HUES6 (cell line): ENCODE results near the gene ABCG5.

ENCODE experiments used
- H3K27ac ChIP-seq: 2 replicates; pipeline ENCODE4 v1.7.0; 2013; ENCODE audit warnings: low read depth, mild to moderate bottlenecking, low read length, inconsistent platforms
- H3K27me3 ChIP-seq: 2 replicates; pipeline ENCODE4 v1.6.1; 2013; ENCODE audit warnings: low read length; ENCODE audit not compliant: control insufficient read depth, insufficient read depth
- H3K36me3 ChIP-seq: 2 replicates; pipeline ENCODE4 v1.6.1; 2013; ENCODE audit warnings: low read length; ENCODE audit not compliant: control insufficient read depth, insufficient read depth
- H3K4me1 ChIP-seq: 2 replicates; pipeline ENCODE4 v1.6.1; 2013; ENCODE audit warnings: low read length; ENCODE audit not compliant: control insufficient read depth, insufficient read depth
- H3K4me3 ChIP-seq: 2 replicates; pipeline ENCODE4 v1.5.1; 2013; ENCODE audit warnings: low read depth, low read length
- H3K9ac ChIP-seq: one replicate; pipeline ENCODE4 v1.6.1; 2013; ENCODE audit warnings: mild to moderate bottlenecking, low read length
- H3K9me3 ChIP-seq: 2 replicates; pipeline ENCODE4 v1.6.1; 2013; ENCODE audit warnings: low read depth, low read length; ENCODE audit not compliant: control insufficient read depth, insufficient read depth

ABCG5 gene

DNA sequence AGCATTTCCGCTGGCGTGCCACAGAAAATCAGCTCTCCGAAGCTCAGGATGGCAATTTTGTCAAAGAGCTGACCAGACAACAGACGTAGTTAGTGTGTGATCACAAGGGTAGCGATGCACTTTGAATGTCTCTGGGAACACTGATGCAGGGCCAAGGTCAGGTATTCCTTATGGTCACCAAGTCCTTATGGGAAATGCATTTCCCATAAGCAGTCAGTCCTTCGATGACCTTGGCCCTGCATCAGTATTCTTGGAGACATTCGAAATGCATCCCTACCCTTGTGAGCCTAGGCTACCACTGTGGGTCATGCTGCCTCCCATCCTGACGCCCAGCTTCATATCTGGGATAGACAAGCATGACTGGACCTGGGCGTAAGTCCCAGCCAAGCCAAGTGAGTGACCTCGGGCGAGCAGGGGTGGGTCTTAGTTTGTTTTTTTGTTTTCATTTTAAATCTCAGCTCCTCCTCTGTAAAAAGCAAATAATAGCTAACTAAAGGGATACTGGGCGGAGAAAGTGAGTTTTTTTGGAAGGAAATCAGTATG, 13.6 kb downstream of the ABCG5 start:
- Histone ChIP-seq H3K9ac (no peak overlapping the region), H3K36me3 (no peaks in the 10 kb centered on the region), H3K27ac (no peak overlapping the region), H3K27me3 (peaks cover 7% of the 10 kb centered on the region), H3K4me1 (no peaks in the 10 kb centered on the region), H3K9me3 (no peaks in the 10 kb centered on the region), H3K4me3 (no peak overlapping the region)

DNA sequence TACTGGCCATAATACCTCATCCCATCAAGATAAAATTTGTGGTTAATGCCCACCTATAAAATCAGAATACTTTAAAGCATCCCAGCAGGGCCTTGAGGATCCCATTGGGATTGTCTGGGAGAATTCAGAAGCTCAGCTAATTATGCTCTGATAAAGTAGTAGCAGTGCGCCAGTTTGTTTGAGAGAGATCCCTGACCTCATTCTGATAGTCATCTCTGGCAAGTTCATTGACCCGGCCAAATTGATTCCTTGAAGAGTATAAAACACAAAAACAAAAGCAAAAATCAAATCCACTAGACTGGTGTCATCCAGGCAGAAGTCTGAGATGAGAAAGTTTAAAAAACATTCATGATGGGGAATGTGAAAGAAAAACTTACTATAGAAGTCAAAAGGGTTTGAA, 14.1 kb downstream of the ABCG5 start:
- no peak overlapping the region for H3K4me3 ChIP-seq
- no peaks in the 10 kb centered on the region for H3K36me3 ChIP-seq
- H3K27me3 ChIP-seq = peaks cover 2% of the 10 kb centered on the region
- no peaks in the 10 kb centered on the region for H3K4me1 ChIP-seq
- no peaks in the 10 kb centered on the region for H3K9me3 ChIP-seq
- no peak overlapping the region for H3K27ac ChIP-seq
- H3K9ac ChIP-seq = no peak overlapping the region

- Histone ChIP-seq H3K27ac (no peak overlapping the region), H3K9ac (no peak overlapping the region), H3K4me3 (no peak overlapping the region), H3K9me3 (no peaks in the 10 kb centered on the region), H3K4me1 (no peaks in the 10 kb centered on the region), H3K27me3 (no peaks in the 10 kb centered on the region), H3K36me3 (no peaks in the 10 kb centered on the region)
Observed at GRCh38 chr2:43823751-43824150, 14.9 kb downstream of the ABCG5 start.

DNA sequence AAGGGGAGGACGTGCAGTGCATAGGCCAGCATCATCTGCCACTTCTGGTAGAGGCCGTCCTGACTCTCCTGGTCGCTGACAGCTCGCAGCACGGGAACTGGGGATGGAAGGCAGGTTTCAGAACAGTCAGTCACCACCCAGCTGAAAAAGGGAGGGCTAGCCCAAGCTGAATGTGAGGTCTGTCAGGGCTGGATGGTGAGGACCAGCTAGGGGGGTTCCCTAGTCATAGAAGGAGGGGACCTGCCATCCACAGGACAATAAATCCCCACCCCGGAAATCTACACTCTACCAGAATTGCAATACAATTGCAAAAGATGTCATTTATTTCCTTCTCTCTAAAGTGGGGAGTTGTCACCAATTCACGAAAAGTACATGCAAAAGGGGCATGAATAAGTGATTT, 15.8 kb downstream of the ABCG5 start:
- H3K36me3 ChIP-seq = no peaks in the 10 kb centered on the region
- no peaks in the 10 kb centered on the region for H3K27me3 ChIP-seq
- H3K4me1 ChIP-seq = no peaks in the 10 kb centered on the region
- H3K9ac ChIP-seq = no peak overlapping the region
- H3K9me3 ChIP-seq = no peaks in the 10 kb centered on the region
- H3K27ac ChIP-seq = no peak overlapping the region
- no peak overlapping the region for H3K4me3 ChIP-seq

GRCh38 chr2:43819491-43820163, 19.0 kb downstream of the ABCG5 start:
- H3K4me3 ChIP-seq = no peak overlapping the region
- H3K9ac ChIP-seq = no peak overlapping the region
- H3K4me1 ChIP-seq = no peaks in the 10 kb centered on the region
- H3K36me3 ChIP-seq = no peaks in the 10 kb centered on the region
- H3K27me3 ChIP-seq = no peaks in the 10 kb centered on the region
- H3K27ac ChIP-seq = no peak overlapping the region
- no peaks in the 10 kb centered on the region for H3K9me3 ChIP-seq

DNA sequence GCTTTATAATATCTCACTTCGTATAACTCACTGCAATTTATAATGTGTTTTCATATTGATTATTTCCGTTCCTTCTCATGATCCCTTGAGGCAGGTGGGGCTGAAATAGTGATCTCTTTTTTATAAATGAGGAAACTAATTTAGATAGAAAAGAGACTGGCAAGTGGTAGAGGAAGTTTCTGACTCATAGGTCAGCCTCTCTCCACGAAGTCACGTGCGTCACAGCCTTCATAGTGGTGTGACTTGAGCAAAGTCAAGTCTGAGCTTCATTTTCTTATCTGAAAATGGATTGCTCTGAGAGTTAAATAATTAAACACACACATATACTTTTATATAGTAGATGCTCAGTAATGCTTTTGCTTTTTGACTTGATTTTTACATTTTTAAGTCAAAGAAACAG, 19.9 kb downstream of the ABCG5 start:
- Histone ChIP-seq H3K27me3 (no peaks in the 10 kb centered on the region), H3K27ac (no peak overlapping the region), H3K4me1 (no peaks in the 10 kb centered on the region), H3K9me3 (no peaks in the 10 kb centered on the region), H3K9ac (no peak overlapping the region), H3K36me3 (no peaks in the 10 kb centered on the region), H3K4me3 (no peak overlapping the region)

DNA sequence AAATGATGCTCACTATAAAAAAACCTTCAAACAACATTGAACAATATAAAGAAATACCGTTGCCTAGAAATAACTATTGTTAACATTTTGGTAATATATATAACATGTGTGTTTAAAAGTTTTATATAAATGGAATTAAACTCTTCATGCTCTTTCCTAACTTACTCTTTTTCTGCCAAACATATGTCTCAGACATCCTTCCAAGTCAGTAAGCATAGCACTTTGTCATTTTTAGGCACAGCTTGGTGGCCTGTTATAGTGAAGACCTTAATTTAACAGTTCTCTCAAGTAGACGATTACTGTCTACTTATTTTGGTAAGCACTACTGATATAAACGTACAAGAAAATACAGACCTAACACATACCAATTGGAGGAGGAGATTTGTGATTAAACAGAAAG, 23.9 kb downstream of the ABCG5 start:
- no peaks in the 10 kb centered on the region for H3K9me3 ChIP-seq
- no peak overlapping the region for H3K27ac ChIP-seq
- no peaks in the 10 kb centered on the region for H3K36me3 ChIP-seq
- H3K9ac ChIP-seq = no peak overlapping the region
- H3K27me3 ChIP-seq = no peaks in the 10 kb centered on the region
- no peaks in the 10 kb centered on the region for H3K4me1 ChIP-seq
- no peak overlapping the region for H3K4me3 ChIP-seq

DNA sequence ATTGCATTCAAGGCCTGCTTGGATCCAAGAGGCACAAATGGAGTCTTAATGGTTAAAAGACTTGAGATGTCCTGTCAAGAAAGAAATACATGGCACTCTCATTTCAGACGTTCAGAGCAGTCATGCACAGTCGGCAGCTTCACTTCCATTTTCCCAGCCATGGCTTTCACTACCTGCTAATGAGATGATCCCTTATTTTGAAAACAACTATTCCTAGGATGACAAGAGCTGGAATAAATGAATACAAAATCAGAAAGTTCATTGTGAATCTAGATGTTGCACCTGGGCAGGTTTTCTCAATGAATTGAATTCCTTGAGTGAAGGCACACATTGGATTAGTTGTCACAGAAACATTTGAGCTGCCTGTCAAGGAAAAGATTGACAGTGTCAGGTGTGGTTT, 25.7 kb downstream of the ABCG5 start:
- Histone ChIP-seq H3K9ac (no peak overlapping the region), H3K27ac (no peak overlapping the region), H3K4me3 (no peak overlapping the region), H3K36me3 (no peaks in the 10 kb centered on the region), H3K4me1 (no peaks in the 10 kb centered on the region), H3K9me3 (no peaks in the 10 kb centered on the region), H3K27me3 (no peaks in the 10 kb centered on the region)

DNA sequence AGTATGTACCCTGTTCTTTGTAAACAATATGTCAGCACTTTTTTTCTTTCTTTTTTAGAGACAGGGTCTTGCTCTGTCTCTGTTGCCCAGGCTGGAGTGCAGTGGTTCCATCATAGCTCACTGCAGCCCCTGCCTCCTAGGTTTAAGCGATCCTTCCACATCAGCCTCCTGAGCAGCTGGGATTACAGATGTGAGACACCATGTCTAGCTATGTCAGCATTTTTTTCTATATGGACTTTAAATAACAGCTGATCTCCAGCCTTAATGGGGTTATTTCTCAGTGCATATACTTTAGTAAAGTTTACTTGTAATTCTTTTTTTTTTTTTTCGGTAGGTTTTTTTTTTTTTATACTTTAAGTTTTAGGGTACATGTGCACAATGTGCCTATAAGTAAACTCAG, 26.6 kb downstream of the ABCG5 start:
- Histone ChIP-seq H3K4me1 (no peaks in the 10 kb centered on the region), H3K27me3 (no peaks in the 10 kb centered on the region), H3K9ac (no peak overlapping the region), H3K36me3 (no peaks in the 10 kb centered on the region), H3K9me3 (no peaks in the 10 kb centered on the region), H3K4me3 (no peak overlapping the region), H3K27ac (no peak overlapping the region)

DNA sequence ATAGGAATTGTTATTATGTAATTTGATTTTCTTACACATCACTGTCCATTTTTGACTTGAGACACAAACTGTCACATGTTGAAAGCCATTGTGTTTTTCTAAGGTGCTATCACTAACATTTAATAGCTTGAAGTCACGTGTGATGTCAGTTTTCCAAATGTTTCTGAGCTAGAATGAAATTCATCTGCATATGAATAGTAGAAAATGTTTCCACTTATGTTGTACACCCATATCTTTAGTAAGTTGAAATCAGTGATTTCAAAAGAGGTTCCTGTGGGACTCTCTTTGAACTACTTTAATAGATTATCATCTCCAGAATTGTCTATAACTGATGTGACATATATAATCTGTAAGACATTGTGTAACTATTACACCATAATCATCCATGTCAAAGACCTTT, 27.8 kb downstream of the ABCG5 start:
- no peaks in the 10 kb centered on the region for H3K4me1 ChIP-seq
- H3K36me3 ChIP-seq = no peaks in the 10 kb centered on the region
- H3K4me3 ChIP-seq = no peak overlapping the region
- no peak overlapping the region for H3K27ac ChIP-seq
- no peaks in the 10 kb centered on the region for H3K27me3 ChIP-seq
- H3K9me3 ChIP-seq = no peaks in the 10 kb centered on the region
- no peak overlapping the region for H3K9ac ChIP-seq

GRCh38 chr2:43810452-43810851, 28.2 kb downstream of the ABCG5 start:
- no peaks in the 10 kb centered on the region for H3K9me3 ChIP-seq
- no peaks in the 10 kb centered on the region for H3K27me3 ChIP-seq
- no peak overlapping the region for H3K27ac ChIP-seq
- no peak overlapping the region for H3K4me3 ChIP-seq
- no peak overlapping the region for H3K9ac ChIP-seq
- no peaks in the 10 kb centered on the region for H3K4me1 ChIP-seq
- H3K36me3 ChIP-seq = no peaks in the 10 kb centered on the region

GRCh38 chr2:43806719-43807031, 32.0 kb downstream of the ABCG5 start:
- Histone ChIP-seq H3K4me1 (no peaks in the 10 kb centered on the region), H3K9ac (no peak overlapping the region)

More at GRCh38 chr2:43806719-43807031, 32.0 kb downstream of the ABCG5 start:
- Histone ChIP-seq H3K27ac (no peak overlapping the region), H3K9me3 (no peaks in the 10 kb centered on the region), H3K4me3 (no peak overlapping the region), H3K36me3 (no peaks in the 10 kb centered on the region), H3K27me3 (no peaks in the 10 kb centered on the region)
